HEK293 (cell line): ENCODE data around the gene PTPRN2.

Experiments used
- ELK4 ChIP-seq: IDR thresholded peaks from 2 replicates; pipeline ENCODE4 v1.6.1; 2011; ENCODE audit warnings: mild to moderate bottlenecking, low read depth, low read length, borderline replicate concordance
- ZNF146 ChIP-seq: fragments of 450-650 bp; formaldehyde crosslinking; IDR thresholded peaks from 2 replicates; pipeline ENCODE4 v1.5.1; 2016; ENCODE audit warnings: missing biosample characterization, missing genetic modification characterization
- ZSCAN30 ChIP-seq: fragments of 450-650 bp; IDR thresholded peaks from 2 replicates; pipeline ENCODE4 v1.5.1; 2018; ENCODE audit warnings: missing biosample characterization, mild to moderate bottlenecking, missing genetic modification characterization, moderate library complexity
- TF ChIP-seq, protein P1 (sequence below): fragments of 450-650 bp; formaldehyde crosslinking; IDR thresholded peaks from 2 replicates; pipeline ENCODE4 v1.5.1; 2016; ENCODE audit warnings: missing biosample characterization, missing genetic modification characterization
- TF ChIP-seq, protein P2 (sequence below): fragments of 450-650 bp; formaldehyde crosslinking; IDR thresholded peaks from 2 replicates; pipeline ENCODE4 v1.5.1; 2016; ENCODE audit warnings: missing biosample characterization, missing genetic modification characterization, low read depth

- TF ChIP-seq, protein P1, sequence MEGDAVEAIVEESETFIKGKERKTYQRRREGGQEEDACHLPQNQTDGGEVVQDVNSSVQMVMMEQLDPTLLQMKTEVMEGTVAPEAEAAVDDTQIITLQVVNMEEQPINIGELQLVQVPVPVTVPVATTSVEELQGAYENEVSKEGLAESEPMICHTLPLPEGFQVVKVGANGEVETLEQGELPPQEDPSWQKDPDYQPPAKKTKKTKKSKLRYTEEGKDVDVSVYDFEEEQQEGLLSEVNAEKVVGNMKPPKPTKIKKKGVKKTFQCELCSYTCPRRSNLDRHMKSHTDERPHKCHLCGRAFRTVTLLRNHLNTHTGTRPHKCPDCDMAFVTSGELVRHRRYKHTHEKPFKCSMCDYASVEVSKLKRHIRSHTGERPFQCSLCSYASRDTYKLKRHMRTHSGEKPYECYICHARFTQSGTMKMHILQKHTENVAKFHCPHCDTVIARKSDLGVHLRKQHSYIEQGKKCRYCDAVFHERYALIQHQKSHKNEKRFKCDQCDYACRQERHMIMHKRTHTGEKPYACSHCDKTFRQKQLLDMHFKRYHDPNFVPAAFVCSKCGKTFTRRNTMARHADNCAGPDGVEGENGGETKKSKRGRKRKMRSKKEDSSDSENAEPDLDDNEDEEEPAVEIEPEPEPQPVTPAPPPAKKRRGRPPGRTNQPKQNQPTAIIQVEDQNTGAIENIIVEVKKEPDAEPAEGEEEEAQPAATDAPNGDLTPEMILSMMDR (tag by site-specific recombination), result no peak
- TF ChIP-seq ZSCAN30 (no peak), ZNF146 (tag by site-specific recombination) (no peak), ELK4 (no peak)
- TF ChIP-seq, protein P2, sequence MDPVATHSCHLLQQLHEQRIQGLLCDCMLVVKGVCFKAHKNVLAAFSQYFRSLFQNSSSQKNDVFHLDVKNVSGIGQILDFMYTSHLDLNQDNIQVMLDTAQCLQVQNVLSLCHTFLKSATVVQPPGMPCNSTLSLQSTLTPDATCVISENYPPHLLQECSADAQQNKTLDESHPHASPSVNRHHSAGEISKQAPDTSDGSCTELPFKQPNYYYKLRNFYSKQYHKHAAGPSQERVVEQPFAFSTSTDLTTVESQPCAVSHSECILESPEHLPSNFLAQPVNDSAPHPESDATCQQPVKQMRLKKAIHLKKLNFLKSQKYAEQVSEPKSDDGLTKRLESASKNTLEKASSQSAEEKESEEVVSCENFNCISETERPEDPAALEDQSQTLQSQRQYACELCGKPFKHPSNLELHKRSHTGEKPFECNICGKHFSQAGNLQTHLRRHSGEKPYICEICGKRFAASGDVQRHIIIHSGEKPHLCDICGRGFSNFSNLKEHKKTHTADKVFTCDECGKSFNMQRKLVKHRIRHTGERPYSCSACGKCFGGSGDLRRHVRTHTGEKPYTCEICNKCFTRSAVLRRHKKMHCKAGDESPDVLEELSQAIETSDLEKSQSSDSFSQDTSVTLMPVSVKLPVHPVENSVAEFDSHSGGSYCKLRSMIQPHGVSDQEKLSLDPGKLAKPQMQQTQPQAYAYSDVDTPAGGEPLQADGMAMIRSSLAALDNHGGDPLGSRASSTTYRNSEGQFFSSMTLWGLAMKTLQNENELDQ (tag by site-specific recombination), result no peak
These were observed 1027.4 kb downstream of the PTPRN2 start for GRCh38 chr7:157560258-157560654.
